Heart left ventricle (tissue), 13 donors: Measurements from ENCODE around the gene HEBP1.

ENCODE experiments used
- CTCF ChIP-seq, 12 donors: fragments of 200-600 bp; sonication (generic) in 4 of 12; IDR thresholded peaks; one replicate each; pipeline versions ENCODE4 v1.5.0 to v1.8.0; 2018 to 2022; ENCODE audit warnings: antibody characterized with exemption in 12 of 12, mild to moderate bottlenecking in 5 of 12
- POLR2A ChIP-seq, 2 donors: fragments of 450-650 bp; IDR thresholded peaks; one replicate each; pipeline ENCODE4 v1.6.1; 2017; ENCODE audit warnings: antibody characterized with exemption in 2 of 2, mild to moderate bottlenecking in 2 of 2, moderate library complexity in 2 of 2
- donor health status: ischemic (EF 13 %, LVEDD 7.1; RV severe dilation, severe dysfunction).
- donor health status: DM: no; HTN: yes; CAD: no.
- donor health status: DM: no; HTN: no; CAD: no.
- donor health status: ischemic (EF 25% LVEDD 6.9; RV normal size, moderate dysfunction).
- donor health status: ischemic (EF 25% LVEDD 5.7; RV mildly dilated, moderate dysfunction).
- donor health status: ischemic (EF 35%, LVEDD 5.7; RV mildly dilated, moderate dysfunction).
- donor health status: nonischemic (EF 11% LVEDD 7.7; RV severe dilation, severe dysfunction).
- donor health status: DM: yes; HTN: yes; CAD: no.
- donor health status: PGD.
- donor health status: ischemic (EF 29% LVEDD 5.4; RV normal size, mild dysfunction).
- donor health status: nonischemic (EF 23%, LVEDD 6.1; RV moderate dilation, normal function).

- TF ChIP-seq CTCF (IDR thresholded peaks at IDR 0.05) (no peak), POLR2A (IDR thresholded peaks at IDR 0.05) (no peak)
These were observed 63.0 kb downstream of the HEBP1 start for GRCh38 chr12:12936983-12937491.
